GM21825 (cell line): ENCODE data around the gene GFER.
"Not testable (repeated sequence)": the region's sequence is repeated elsewhere in the genome, so short reads cannot be mapped to it uniquely, and the experiment has no call there.

Experiments used
- ATAC-seq: cut with Tn5 transposase; IDR thresholded peaks from one replicate; pipeline ENCODE4 v1.9.1; 2021; ENCODE audit warnings: mild to moderate bottlenecking, moderate library complexity; ENCODE audit not compliant: unreplicated experiment

The GFER gene

GRCh38 chr16:2025878-2026460 lies 42.0 kb downstream of the GFER start:
- no peak for ATAC-seq

- no peak for ATAC-seq
Observed at GRCh38 chr16:2026461-2027023, 42.5 kb downstream of the GFER start, which contains the start of gene NHERF2. Gene NHERF2, plus strand, starts transcription at chr16:2026902. Its CDS starts 104 bp downstream, at chr16:2027006.

- no peak for ATAC-seq
Observed at GRCh38 chr16:2027024-2028010, 43.3 kb downstream of the GFER start.

GRCh38 chr16:2028146-2028545 lies 44.2 kb downstream of the GFER start:
- no peak for ATAC-seq

GRCh38 chr16:2028620-2029220 lies 44.7 kb downstream of the GFER start:
- ATAC-seq, result no peak

GRCh38 chr16:2029350-2029749 lies 45.4 kb downstream of the GFER start:
- ATAC-seq, result no peak

- ATAC-seq, result no peak
Observed at GRCh38 chr16:2030036-2030435, 46.0 kb downstream of the GFER start.

GRCh38 chr16:2031081-2031577 lies 47.1 kb downstream of the GFER start:
- no peak for ATAC-seq

GRCh38 chr16:2032285-2033056 lies 48.5 kb downstream of the GFER start:
- ATAC-seq, result no peak

- ATAC-seq, result no peak
Observed at GRCh38 chr16:2033057-2033908, 49.3 kb downstream of the GFER start.

GRCh38 chr16:2033909-2034695 lies 50.1 kb downstream of the GFER start:
- not testable (repeated sequence) for ATAC-seq

GRCh38 chr16:2034696-2035430 lies 50.9 kb downstream of the GFER start:
- no peak for ATAC-seq

- ATAC-seq, result no peak
Observed at GRCh38 chr16:2035431-2036199, 51.6 kb downstream of the GFER start.

GRCh38 chr16:2036200-2036966 lies 52.4 kb downstream of the GFER start:
- no peak for ATAC-seq

- ATAC-seq, result no peak
Observed at GRCh38 chr16:2037115-2037514, 53.1 kb downstream of the GFER start.
